Measurements from ENCODE around the gene BAHD1.

The BAHD1 gene

GRCh38 chr15:40440743-40441564, at the start of gene BAHD1:
TSS of gene BAHD1 (plus strand) at chr15:40440953. CDS start at chr15:40458465, 17,512 bp downstream.
- peak; percentile 83 to 96 for DNase-seq

GRCh38 chr15:40392986-40393948, 47.5 kb upstream of the BAHD1 start:
- DNase-seq: no peak

- DNase-seq: no peak
Measured at GRCh38 chr15:40397688-40398412, 42.9 kb upstream of the BAHD1 start.

- DNase-seq: no peak
Measured at GRCh38 chr15:40398413-40398873, 42.3 kb upstream of the BAHD1 start.

GRCh38 chr15:40399370-40399769, 41.4 kb upstream of the BAHD1 start:
- no peak for DNase-seq

GRCh38 chr15:40405501-40406381, 35.0 kb upstream of the BAHD1 start, which contains the start of gene IVD:
TSS of gene IVD (plus strand) at chr15:40405795. CDS start at chr15:40405828, 33 bp downstream.
- peak; percentile 93 for DNase-seq

- no peak for DNase-seq
Measured at GRCh38 chr15:40407330-40407990, 33.3 kb upstream of the BAHD1 start.

- DNase-seq: no peak
Measured at GRCh38 chr15:40409366-40409765, 31.4 kb upstream of the BAHD1 start.

GRCh38 chr15:40410476-40410875, 30.3 kb upstream of the BAHD1 start:
- DNase-seq: no peak

- DNase-seq: no peak
Measured at GRCh38 chr15:40412095-40412759, 28.5 kb upstream of the BAHD1 start.

GRCh38 chr15:40413036-40413435, 27.7 kb upstream of the BAHD1 start:
- DNase-seq: no peak

GRCh38 chr15:40414816-40415215, 25.9 kb upstream of the BAHD1 start:
- DNase-seq: no peak

GRCh38 chr15:40415226-40415625, 25.5 kb upstream of the BAHD1 start:
- DNase-seq: no peak

- no peak for DNase-seq
Measured at GRCh38 chr15:40416056-40416455, 24.7 kb upstream of the BAHD1 start.

- DNase-seq: no peak
Measured at GRCh38 chr15:40418126-40418525, 22.6 kb upstream of the BAHD1 start.

GRCh38 chr15:40420071-40420713, 20.6 kb upstream of the BAHD1 start:
- DNase-seq: no peak

GRCh38 chr15:40420793-40421192, 20.0 kb upstream of the BAHD1 start:
- peak; percentile 24 to 33 for DNase-seq

- DNase-seq: peak; percentile 48 to 60
Measured at GRCh38 chr15:40421246-40422157, 19.3 kb upstream of the BAHD1 start.
